ENCODE data around the gene ODF4.

- no peak for TF ChIP-seq POLR2AphosphoS5 (IDR thresholded peaks at IDR 0.05; ENCODE audit: low read depth, low read length)
- TF ChIP-seq REST (IDR thresholded peaks at IDR 0.05; ENCODE audit: insufficient read depth in 1 of 2, low read depth in 2 of 2, low read length in 2 of 2): no peak
- no peak for TF ChIP-seq SIN3A (IDR thresholded peaks at IDR 0.05; ENCODE audit: borderline replicate concordance, insufficient read depth, low read length)
- no peak for TF ChIP-seq TAF1 (IDR thresholded peaks at IDR 0.05; ENCODE audit: borderline replicate concordance, insufficient read depth, low read length)
Measured at GRCh38 chr17:8292639-8293395, 46.8 kb upstream of the ODF4 start.

All from PFSK-1 (cell line).